Progenitor cell of endocrine pancreas (in vitro differentiated cells): ENCODE measurements around the gene CNIH3. TPM values are rescaled to one million over a fixed set of nuclear protein-coding genes. Genes with fewer than 3 reads are reported as not detected.
"Not testable (repeated sequence)": the region's sequence is repeated elsewhere in the genome, so short reads cannot be mapped to it uniquely, and the experiment has no call there.

ENCODE experiments used
- DNase-seq: peaks from one replicate; pipeline ENCODE4 v3.0.0; 2021; ENCODE audit warnings: low spot score; ENCODE audit not compliant: unreplicated experiment
- H3K27ac Mint-ChIP-seq: 2 replicates; pipeline ENCODE4 v1.8.0; 2021; ENCODE audit warnings: mild to moderate bottlenecking, moderate library complexity, mixed read lengths
- H3K27me3 Mint-ChIP-seq: 2 replicates; pipeline ENCODE4 v1.8.0; 2021; ENCODE audit warnings: mixed read lengths
- H3K36me3 Mint-ChIP-seq: 2 replicates; pipeline ENCODE4 v1.8.0; 2022; ENCODE audit warnings: mixed read lengths; ENCODE audit not compliant: insufficient read depth
- H3K4me1 Mint-ChIP-seq: 2 replicates; pipeline ENCODE4 v1.8.0; 2021; ENCODE audit warnings: low read depth, mixed read lengths
- H3K4me3 Mint-ChIP-seq: 2 replicates; pipeline ENCODE4 v1.8.0; 2021; ENCODE audit warnings: low read depth, mild to moderate bottlenecking, moderate library complexity, mixed read lengths
- H3K9me3 Mint-ChIP-seq: 2 replicates; pipeline ENCODE4 v1.8.0; 2021; ENCODE audit warnings: low read depth, mixed read lengths
- long read RNA-seq: library from polyadenylated mRNA; unstranded; transcript quantifications from one replicate; pipeline ENCODE4 v2.0.0, GENCODE V29; 2020
- total RNA-seq: library from RNA; stranded (reverse); gene quantifications from 2 replicates; pipeline ENCODE4 v1.2.1, GENCODE V29; 2021
- TF ChIP-seq, protein P1 (sequence below): fragments of 200-600 bp; sonication (generic); IDR thresholded peaks from one replicate; pipeline ENCODE4 v1.5.0; 2021; ENCODE audit warnings: antibody characterized with exemption, mild to moderate bottlenecking; ENCODE audit not compliant: unreplicated experiment

The CNIH3 gene
- total RNA-seq = 3.2 and 3.7 TPM in 2 replicates
- long read RNA-seq, partial matches to known transcripts = 0 of 9 reads
- long read RNA-seq, other reads (novel, unspliced or antisense) = 8 of 9 reads

DNA sequence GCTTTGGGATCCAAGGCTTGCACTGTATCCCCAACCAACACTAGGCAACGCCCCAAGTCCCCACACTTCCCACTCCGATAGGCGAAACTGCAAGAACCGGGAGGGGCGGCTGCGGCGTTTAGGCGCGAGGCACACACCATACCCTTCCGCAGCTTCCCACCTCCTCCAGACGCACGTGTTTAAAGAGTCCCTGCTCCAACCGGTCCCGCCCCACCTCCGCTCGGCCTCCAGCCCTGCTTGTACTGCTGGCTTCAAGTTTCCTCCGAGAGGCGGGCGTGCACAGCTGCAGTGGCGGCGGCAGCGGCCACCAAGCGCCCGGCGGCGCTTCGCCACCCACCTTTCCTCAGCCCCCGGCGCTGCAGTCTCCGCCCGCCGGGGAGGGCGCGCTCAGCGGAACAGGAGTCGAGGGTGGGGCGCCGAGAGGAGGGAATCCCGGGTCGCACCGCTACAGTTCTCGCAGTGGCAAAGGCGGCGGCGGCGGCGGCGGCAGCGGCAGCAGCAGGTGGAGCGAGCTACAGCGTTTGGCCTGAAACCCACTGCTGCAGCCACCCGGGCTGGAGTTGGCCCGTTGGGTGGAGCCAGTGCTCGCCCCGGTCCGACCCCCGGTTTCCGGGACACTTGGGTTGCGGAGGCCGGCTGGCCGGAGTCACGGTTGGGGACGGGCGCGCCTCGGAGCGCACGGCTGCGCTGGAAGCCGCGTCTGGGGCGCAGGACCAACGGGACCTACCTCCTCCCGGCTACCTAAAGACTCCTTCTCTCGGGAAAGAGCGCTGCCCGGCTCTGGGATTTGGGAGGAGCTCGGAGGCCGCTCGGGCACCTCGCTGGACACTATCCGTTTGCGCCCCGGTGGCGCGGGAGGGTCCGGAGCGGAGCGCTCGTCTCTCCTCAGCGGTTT is at the start of gene CNIH3:
TSS of gene CNIH3 (plus strand) at position 457 of the 895 bp plus-strand sequence. CDS start 858 bp downstream, outside the sequence.
- no peaks in the 10 kb centered on the region for H3K36me3 Mint-ChIP-seq
- peak within 1 kb of the TSS; percentile 66 for H3K4me3 Mint-ChIP-seq
- no peaks in the 10 kb centered on the region for H3K9me3 Mint-ChIP-seq
- H3K4me1 Mint-ChIP-seq = peaks cover 7% of the 10 kb centered on the region
- peak; percentile 56 for DNase-seq
- TF ChIP-seq, protein P1, sequence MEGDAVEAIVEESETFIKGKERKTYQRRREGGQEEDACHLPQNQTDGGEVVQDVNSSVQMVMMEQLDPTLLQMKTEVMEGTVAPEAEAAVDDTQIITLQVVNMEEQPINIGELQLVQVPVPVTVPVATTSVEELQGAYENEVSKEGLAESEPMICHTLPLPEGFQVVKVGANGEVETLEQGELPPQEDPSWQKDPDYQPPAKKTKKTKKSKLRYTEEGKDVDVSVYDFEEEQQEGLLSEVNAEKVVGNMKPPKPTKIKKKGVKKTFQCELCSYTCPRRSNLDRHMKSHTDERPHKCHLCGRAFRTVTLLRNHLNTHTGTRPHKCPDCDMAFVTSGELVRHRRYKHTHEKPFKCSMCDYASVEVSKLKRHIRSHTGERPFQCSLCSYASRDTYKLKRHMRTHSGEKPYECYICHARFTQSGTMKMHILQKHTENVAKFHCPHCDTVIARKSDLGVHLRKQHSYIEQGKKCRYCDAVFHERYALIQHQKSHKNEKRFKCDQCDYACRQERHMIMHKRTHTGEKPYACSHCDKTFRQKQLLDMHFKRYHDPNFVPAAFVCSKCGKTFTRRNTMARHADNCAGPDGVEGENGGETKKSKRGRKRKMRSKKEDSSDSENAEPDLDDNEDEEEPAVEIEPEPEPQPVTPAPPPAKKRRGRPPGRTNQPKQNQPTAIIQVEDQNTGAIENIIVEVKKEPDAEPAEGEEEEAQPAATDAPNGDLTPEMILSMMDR = peak; percentile 17
- peaks cover 75% of the 10 kb centered on the region for H3K27me3 Mint-ChIP-seq
- no peak within 1 kb of the TSS for H3K27ac Mint-ChIP-seq

DNA sequence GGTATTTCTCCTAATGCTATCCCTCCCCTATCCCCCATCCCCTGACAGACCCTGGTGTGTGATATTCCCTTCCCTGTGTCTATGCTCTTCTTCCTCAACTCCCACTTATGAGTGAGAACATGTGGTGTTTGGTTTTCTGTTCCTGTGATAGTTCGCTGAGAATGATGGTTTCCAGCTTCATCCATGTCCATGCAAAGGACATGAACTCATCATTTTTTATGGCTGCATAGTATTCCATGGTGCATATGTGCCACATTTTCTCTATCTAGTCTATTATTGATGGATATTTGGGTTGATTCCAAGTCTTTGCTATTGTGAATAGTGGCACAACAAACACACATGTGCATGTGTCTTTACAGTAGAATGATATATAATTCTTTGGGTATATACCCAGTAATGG is 49.6 kb upstream of the CNIH3 start:
- H3K36me3 Mint-ChIP-seq, H3K27ac Mint-ChIP-seq, H3K27me3 Mint-ChIP-seq, H3K4me3 Mint-ChIP-seq, H3K4me1 Mint-ChIP-seq, DNase-seq, H3K9me3 Mint-ChIP-seq: not testable (repeated sequence)

DNA sequence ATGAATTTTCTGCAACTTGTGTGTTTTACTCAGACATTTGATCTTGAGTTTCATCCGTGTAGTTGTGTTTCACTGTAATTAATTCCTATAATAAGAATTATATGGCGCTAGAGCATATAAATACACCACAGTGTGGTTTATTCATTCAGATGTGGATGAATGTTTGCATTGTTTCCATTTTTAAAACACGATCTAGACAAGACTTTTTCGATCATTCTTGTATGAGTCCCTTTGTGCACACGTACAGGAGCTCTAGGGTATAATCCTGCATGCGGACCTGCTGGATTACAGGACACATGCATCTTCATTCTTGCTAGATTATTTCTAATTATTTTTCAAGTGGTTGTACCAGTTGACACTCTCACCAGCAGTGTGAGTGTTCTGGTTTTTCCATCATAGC is 46.8 kb upstream of the CNIH3 start:
- Mint-ChIP-seq H3K4me3 (no peak overlapping the region), H3K36me3 (no peaks in the 10 kb centered on the region), H3K27me3 (no peaks in the 10 kb centered on the region), H3K4me1 (no peaks in the 10 kb centered on the region), H3K27ac (no peak overlapping the region), H3K9me3 (no peaks in the 10 kb centered on the region)
- TF ChIP-seq, protein P1 = no peak
- DNase-seq = no peak

DNA sequence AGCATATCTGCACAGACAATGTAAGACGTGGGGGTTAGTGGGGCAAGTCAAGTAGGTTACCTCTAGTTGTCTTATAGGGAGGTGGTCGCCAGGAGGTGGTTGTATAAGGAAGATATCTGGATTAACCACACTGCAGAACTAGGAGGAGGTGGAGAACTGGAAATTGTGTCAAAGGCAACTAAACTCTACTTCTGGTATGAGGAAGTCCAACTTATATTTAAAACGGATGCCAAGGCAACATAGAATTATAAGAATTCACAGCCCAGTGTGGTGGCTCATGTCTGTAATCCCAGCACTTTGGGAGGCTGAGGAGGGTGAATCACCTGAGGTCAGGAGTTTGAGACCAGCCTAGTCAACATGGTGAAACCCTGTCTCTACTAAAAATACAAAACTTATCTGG is 44.1 kb upstream of the CNIH3 start:
- DNase-seq, H3K4me1 Mint-ChIP-seq, H3K9me3 Mint-ChIP-seq, H3K36me3 Mint-ChIP-seq, H3K4me3 Mint-ChIP-seq, H3K27me3 Mint-ChIP-seq, H3K27ac Mint-ChIP-seq: not testable (repeated sequence)

DNA sequence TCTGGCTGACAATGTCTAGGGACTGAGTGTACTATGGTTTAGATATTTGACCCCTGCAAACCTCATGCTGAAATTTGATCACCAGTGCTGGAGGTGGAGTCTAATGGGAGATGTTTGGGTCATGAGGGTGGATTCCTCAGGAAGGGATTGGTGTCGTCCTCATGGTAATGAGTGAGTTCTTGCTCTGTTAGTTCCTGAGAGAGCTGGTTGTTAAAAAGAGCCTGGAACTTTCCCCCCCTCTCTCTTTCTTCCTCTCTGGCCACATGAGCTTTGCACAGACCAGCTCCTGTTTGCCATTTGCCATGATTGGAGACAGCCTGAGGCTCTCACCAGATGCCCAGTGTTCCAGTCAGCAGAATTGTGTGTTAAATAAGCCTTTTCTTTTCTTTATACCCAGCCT is 36.6 kb upstream of the CNIH3 start:
- TF ChIP-seq, protein P1 = no peak
- peaks cover 15% of the 10 kb centered on the region for H3K4me1 Mint-ChIP-seq
- DNase-seq = no peak
- H3K27ac Mint-ChIP-seq = no peak overlapping the region
- no peaks in the 10 kb centered on the region for H3K36me3 Mint-ChIP-seq
- peaks cover 11% of the 10 kb centered on the region for H3K9me3 Mint-ChIP-seq
- H3K27me3 Mint-ChIP-seq = no peaks in the 10 kb centered on the region
- H3K4me3 Mint-ChIP-seq = no peak overlapping the region

DNA sequence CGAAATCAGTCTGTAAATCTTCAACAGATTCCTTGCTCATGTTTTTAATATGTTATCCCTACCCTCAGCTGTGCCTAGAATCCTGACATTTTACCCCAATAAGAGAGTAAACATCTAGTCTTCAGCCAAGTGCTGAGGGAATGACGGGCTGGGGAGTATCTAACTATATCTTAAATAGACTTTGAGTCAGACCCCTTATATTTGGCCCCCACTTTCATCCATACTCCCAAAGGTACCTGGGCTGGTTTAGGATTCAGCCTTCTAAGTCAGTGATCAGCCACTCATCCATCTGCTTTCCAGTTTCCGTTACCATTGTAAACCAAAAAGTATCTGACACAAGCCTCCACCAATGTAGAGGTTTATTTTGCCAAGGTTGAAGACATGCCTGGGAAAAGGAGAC is 36.1 kb upstream of the CNIH3 start:
- Mint-ChIP-seq H3K4me3 (no peak overlapping the region), H3K36me3 (no peaks in the 10 kb centered on the region), H3K27me3 (no peaks in the 10 kb centered on the region), H3K27ac (no peak overlapping the region), H3K4me1 (peaks cover 15% of the 10 kb centered on the region), H3K9me3 (peaks cover 13% of the 10 kb centered on the region)
- TF ChIP-seq, protein P1 = no peak
- no peak for DNase-seq
